AG09319 (cell line): ENCODE measurements around the gene AGRN.
"Not testable (repeated sequence)": the region's sequence is repeated elsewhere in the genome, so short reads cannot be mapped to it uniquely, and the experiment has no call there.

Experiments used
- DNase-seq: peaks from one replicate; pipeline ENCODE4 v3.0.0-alpha.2; 2010; ENCODE audit warnings: low read depth; ENCODE audit errors: extremely low read depth
- TF ChIP-seq, protein P1 (sequence below): IDR thresholded peaks from 2 replicates; pipeline ENCODE4 v1.5.1; 2011; ENCODE audit warnings: low read depth, mild to moderate bottlenecking, inconsistent platforms, low read length, moderate library complexity

The AGRN gene

DNA sequence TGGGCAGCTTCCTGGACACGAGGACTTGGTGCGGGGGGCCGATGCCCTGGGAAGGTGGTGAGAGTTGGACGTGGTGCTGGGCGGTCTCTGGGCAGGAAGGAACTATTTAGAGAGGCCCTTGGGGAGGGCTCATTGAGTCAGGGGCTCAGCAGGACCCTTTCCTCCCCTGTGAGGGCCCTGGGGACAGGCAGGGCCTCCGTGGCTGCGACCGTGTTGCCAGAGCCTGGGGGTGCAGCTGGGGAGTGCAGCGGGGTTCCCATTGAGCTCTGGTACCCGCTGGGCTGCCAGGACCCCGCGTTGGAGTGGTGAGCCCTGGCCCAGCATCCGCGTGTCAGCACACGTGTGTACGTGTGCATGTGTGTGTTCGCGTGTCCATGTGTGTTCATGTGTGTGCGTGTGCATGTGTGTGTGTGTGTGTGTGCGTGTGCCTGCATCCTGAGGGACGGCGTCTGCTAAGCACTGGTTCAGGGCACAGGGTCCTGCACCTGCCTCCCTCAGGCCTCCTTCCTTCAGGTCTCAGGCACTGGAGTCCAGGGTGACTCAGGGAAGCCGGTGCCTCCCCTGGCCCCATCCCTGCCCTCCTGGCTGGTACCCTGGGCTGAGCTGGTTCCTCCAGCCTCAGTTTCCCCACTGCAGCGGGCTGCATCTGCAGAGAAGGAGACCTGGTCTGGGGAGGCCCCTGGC is 43.5 kb downstream of the AGRN start:
- TF ChIP-seq, protein P1, sequence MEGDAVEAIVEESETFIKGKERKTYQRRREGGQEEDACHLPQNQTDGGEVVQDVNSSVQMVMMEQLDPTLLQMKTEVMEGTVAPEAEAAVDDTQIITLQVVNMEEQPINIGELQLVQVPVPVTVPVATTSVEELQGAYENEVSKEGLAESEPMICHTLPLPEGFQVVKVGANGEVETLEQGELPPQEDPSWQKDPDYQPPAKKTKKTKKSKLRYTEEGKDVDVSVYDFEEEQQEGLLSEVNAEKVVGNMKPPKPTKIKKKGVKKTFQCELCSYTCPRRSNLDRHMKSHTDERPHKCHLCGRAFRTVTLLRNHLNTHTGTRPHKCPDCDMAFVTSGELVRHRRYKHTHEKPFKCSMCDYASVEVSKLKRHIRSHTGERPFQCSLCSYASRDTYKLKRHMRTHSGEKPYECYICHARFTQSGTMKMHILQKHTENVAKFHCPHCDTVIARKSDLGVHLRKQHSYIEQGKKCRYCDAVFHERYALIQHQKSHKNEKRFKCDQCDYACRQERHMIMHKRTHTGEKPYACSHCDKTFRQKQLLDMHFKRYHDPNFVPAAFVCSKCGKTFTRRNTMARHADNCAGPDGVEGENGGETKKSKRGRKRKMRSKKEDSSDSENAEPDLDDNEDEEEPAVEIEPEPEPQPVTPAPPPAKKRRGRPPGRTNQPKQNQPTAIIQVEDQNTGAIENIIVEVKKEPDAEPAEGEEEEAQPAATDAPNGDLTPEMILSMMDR, result no peak
- no peak for DNase-seq

- no peak for DNase-seq
- TF ChIP-seq, protein P1, result peak; percentile 79
Measured at GRCh38 chr1:1063945-1064831, 44.3 kb downstream of the AGRN start.

DNA sequence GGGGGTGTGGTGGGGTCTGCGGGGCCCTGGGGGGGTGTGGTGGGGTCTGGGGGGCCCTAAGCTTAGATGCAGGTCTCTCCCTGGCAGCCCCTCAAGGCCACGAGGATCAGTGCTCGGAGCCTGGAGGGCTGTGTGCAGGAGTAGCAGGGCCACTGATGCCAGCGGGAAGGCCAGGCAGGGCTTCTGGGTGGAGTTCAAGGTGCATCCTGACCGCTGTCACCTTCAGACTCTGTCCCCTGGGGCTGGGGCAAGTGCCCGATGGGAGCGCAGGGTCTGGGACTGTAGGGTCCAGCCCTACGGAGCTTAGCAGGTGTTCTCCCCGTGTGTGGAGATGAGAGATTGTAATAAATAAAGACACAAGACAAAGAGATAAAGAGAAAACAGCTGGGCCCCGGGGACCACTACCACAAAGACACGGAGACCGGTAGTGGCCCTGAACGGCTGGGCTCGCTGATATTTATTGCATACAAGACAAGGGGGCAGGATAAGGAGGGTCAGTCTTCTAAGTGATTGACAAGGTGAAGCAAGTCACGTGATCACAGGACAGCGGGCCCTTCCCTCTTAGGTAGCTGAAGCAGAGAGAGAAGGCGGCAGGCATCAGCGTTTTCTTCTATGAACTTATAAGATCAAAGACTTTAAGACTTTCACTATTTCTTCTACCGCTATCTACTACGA is 45.5 kb downstream of the AGRN start:
- TF ChIP-seq, protein P1, result no peak
- DNase-seq, result no peak

DNA sequence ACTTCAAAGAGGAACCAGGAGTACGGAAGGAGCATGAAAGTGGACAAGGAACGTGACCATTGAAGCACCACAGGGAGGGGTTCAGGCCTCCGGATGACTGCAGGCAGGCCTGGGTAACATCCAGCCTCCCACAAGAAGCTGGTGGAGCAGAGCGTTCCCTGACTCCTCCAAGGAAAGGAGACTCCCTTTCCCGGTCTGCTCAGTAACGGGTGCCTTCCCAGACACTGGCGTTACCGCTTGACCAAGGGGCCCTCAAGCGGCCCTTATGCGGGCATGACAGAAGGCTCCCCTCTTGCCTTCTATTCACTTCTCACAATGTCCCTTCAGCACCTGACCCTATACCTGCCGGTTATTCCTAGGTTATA is 46.0 kb downstream of the AGRN start:
- not testable (repeated sequence) for DNase-seq

DNA sequence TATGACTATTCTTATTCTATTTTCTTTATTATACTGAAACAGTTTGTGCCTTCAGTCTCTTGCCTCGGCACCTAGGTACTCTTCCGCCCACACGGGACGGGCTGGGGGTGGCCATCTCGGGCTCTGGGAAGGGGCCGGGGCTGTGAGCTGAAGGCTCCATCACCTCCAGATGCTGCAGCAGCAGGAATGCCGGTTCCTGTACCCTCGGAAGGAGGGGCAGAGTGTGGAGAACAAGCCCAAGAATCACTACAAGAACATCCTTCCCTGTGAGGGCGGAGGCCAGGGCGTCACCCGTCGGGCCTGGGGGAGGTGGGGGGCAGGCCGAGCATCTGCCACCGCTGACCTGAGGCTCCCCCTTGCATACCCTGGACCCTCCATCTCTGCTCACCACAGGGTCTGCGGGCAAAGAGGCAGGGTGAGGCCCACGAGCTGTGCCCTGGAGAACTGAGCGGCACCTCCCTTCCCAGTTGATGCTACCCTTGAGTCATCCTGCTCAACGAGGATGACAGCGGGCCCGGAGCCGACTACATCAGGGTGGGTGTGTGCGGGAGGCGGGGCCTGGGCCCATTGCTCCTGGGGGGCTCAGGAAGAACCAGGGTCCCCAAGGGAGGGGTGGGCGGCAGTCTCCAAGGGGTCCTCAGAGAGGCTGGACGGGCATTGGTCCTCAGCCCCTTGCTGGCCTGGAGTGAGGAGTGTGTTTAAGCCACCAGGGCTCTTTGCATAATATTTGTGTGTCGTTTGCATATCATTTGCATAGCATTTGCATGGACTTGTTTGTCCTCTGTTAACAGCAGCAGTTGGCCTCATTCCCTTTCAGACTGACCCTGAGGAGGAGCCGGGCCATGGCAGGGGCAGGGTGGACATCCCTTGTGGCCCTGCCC is 46.7 kb downstream of the AGRN start:
- DNase-seq, result no peak
- TF ChIP-seq, protein P1, result no peak

- DNase-seq, result no peak
- TF ChIP-seq, protein P1, result no peak
Measured at GRCh38 chr1:1067284-1067859, 47.5 kb downstream of the AGRN start.
